ENCODE data around the gene TOR2A. TPM values are rescaled to one million over a fixed set of nuclear protein-coding genes. Genes with fewer than 3 reads are reported as not detected.

The TOR2A gene
- total RNA-seq, 1 experiment from 2014 or later: 16.4 TPM

DNA sequence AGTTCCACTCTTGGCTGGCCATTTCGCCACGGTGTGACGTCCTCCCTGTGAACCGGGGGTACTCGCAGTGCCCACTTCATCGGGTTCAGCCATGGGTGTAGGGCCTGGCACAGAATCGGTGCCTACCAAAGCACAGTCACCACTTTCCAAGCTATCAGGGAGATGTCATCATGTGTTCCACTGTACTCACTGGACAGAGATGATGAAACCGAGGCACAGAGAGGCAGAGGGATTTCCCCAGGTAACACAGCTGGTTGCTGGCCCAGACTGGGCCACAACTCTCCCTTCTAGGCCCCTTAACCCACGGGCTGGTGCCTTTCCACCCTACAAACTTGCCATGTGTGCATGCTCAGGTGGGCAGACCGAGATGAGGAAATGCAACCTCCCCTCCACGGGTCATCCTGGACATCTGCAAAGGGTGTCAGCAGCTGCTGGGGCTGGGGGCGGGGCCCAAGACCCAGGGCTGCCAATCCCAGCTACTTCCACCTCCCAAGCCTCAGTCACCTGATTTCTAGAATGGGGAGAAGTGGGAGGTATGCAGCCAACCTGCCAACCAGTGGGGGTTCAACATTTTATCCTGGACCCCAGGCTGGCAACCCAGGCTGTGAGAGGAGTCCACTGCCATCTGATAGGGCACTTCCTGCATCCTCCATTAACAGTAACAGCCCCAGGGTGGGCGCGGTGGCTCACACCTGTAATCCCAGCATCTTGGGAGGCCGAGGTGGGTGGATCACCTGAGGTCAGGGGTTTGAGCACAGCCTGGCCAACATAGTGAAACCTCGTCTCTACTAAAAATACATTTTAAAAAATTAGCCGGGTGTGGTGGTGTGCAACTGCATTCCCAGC lies 44.3 kb upstream of the TOR2A start:
- H2AFZ ChIP-seq: no peak overlapping the region
- no peaks in the 10 kb centered on the region for H3K79me2 ChIP-seq (ENCODE audit: low read depth)
- intact Hi-C loops (cut with micrococcal nuclease; ENCODE audit: unreplicated experiment): no loop called here
- H3K4me2 ChIP-seq: no peak overlapping the region
- no peak for TF ChIP-seq CTCF (conservative IDR thresholded peaks at IDR 0.05)
- TF ChIP-seq EZH2 (IDR thresholded peaks at IDR 0.05; ENCODE audit: low read depth): no peak
- H3K27ac ChIP-seq: no peak overlapping the region
- no peaks in the 10 kb centered on the region for H3K9me2 ChIP-seq (ENCODE audit: insufficient read depth)
- H3K9me3 ChIP-seq (ENCODE audit: insufficient read depth, low read depth): no peaks in the 10 kb centered on the region
- no peak for DNase-seq
- H4K20me1 ChIP-seq (ENCODE audit: insufficient read depth): no peaks in the 10 kb centered on the region
- no peaks in the 10 kb centered on the region for H3K4me1 ChIP-seq (replicated peaks; ENCODE audit: insufficient read depth)
- peaks cover 8% of the 10 kb centered on the region; the same call in 1 of the 2 replicates for H3K27me3 ChIP-seq (ENCODE audit: insufficient read depth, low read depth)
- POLR2A ChIA-PET (ENCODE audit: unreplicated experiment): no interaction called here
- no peak overlapping the region for H3K4me3 ChIP-seq
- H3F3A ChIP-seq (ENCODE audit: insufficient read depth, low read depth): peaks cover 15% of the 10 kb centered on the region; the same call in 1 of the 2 replicates
- H3K36me3 ChIP-seq (ENCODE audit: low read depth): no peaks in the 10 kb centered on the region
- CTCF ChIA-PET: interaction anchor here (1.1 kb wide), 1 partner anchor 44 kb away, joined by 3 read pairs; the partner anchor contains the start of gene TOR2A
- BruUV-seq (replicated peaks): no TSS peak

DNA sequence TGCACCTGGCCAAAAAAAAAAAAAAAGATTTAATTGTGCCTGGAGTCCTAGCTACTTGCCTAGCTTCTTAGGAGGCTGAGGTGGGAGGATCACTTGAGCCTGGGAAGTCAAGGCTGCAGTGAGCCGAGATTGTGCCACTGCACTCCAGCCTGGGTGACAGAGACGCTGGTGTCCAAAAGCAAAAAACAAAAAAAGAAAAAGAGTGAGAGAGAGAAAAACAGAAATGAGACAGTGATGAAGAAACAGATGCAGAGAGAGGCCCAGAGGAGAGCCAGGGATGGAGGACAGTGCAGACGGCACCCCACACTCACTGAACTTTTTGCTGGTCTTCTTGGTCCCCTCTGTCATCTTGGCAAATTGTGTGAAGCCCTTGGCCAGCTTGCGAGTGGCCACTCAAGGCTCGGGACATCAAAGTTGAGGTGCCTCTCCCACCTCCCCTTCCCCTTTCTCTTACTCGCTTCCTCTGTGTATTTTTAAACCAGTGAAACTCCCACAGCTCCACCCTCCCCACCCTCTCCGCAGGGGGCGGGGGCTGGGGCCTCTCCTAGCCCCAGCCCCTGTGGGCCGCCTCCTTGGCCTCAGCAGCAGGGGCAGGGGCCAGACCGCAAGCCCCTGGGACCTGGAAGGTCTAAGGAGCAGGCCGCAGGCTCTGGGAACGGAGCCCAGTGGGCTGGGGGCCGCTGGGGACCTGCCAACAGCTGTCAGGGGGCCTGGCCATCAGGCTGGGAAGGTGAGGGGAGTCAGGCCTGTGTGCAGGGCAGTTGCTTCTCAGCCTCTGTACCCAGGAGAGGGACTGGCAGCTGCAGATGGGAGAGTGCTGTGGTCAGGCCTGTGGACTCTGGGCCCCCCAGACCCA lies 43.4 kb upstream of the TOR2A start, which contains the start of gene SH2D3C:
SH2D3C (minus strand) TSS at position 387 of the 856 bp plus-strand sequence; CDS start at position 348, 39 bp downstream.
- no peaks in the 10 kb centered on the region for H3K4me1 ChIP-seq (replicated peaks; ENCODE audit: insufficient read depth)
- no peak within 1 kb of the TSS for H3K4me3 ChIP-seq
- TF ChIP-seq EZH2 (IDR thresholded peaks at IDR 0.05; ENCODE audit: low read depth) (no peak), CTCF (conservative IDR thresholded peaks at IDR 0.05) (no peak)
- DNase-seq: no peak
- BruUV-seq (replicated peaks): no TSS peak
- H3K27me3 ChIP-seq (ENCODE audit: insufficient read depth, low read depth): peaks cover 8% of the 10 kb centered on the region; the same call in 1 of the 2 replicates
- intact Hi-C loops (cut with micrococcal nuclease; ENCODE audit: unreplicated experiment): no loop called here
- no peak within 1 kb of the TSS for H2AFZ ChIP-seq
- H3K27ac ChIP-seq: no peak within 1 kb of the TSS
- POLR2A ChIA-PET (ENCODE audit: unreplicated experiment): no interaction called here
- CTCF ChIA-PET: interaction anchor here (1.1 kb wide), 1 partner anchor 43 kb away, joined by 3 read pairs; the partner anchor contains the start of gene TOR2A
- no peaks in the 10 kb centered on the region for H3K9me2 ChIP-seq (ENCODE audit: insufficient read depth)
- H3K4me2 ChIP-seq: no peak within 1 kb of the TSS
- no peaks in the 10 kb centered on the region for H3K9me3 ChIP-seq (ENCODE audit: insufficient read depth, low read depth)
- no peaks in the 10 kb centered on the region for H3K79me2 ChIP-seq (ENCODE audit: low read depth)
- H3F3A ChIP-seq (ENCODE audit: insufficient read depth, low read depth): peaks cover 18% of the 10 kb centered on the region; the same call in 1 of the 2 replicates
- no peaks in the 10 kb centered on the region for H3K36me3 ChIP-seq (ENCODE audit: low read depth)
- H4K20me1 ChIP-seq (ENCODE audit: insufficient read depth): no peaks in the 10 kb centered on the region

GRCh38 chr9:127777368-127777980 lies 42.4 kb upstream of the TOR2A start:
- Histone ChIP-seq H3F3A (ENCODE audit: insufficient read depth, low read depth) (peaks cover 14% of the 10 kb centered on the region; the same call in 1 of the 2 replicates), H3K79me2 (ENCODE audit: low read depth) (no peaks in the 10 kb centered on the region), H3K9me3 (ENCODE audit: insufficient read depth, low read depth) (no peaks in the 10 kb centered on the region), H3K36me3 (ENCODE audit: low read depth) (no peaks in the 10 kb centered on the region), H4K20me1 (ENCODE audit: insufficient read depth) (no peaks in the 10 kb centered on the region), H3K4me2 (no peak overlapping the region), H3K27ac (no peak overlapping the region), H3K4me1 (replicated peaks; ENCODE audit: insufficient read depth) (no peaks in the 10 kb centered on the region), H3K4me3 (no peak overlapping the region), H3K27me3 (ENCODE audit: insufficient read depth, low read depth) (peaks cover 8% of the 10 kb centered on the region; the same call in 1 of the 2 replicates), H2AFZ (no peak overlapping the region), H3K9me2 (ENCODE audit: insufficient read depth) (no peaks in the 10 kb centered on the region)
- BruUV-seq (replicated peaks): no TSS peak
- TF ChIP-seq EZH2 (IDR thresholded peaks at IDR 0.05; ENCODE audit: low read depth) (no peak), CTCF (conservative IDR thresholded peaks at IDR 0.05) (no peak)
- POLR2A ChIA-PET (ENCODE audit: unreplicated experiment): no interaction called here
- DNase-seq: no peak
- intact Hi-C loops (cut with micrococcal nuclease; ENCODE audit: unreplicated experiment): no loop called here
- CTCF ChIA-PET: no interaction called here
